Esophagus muscularis mucosa (tissue), 3 donors: Measurements from ENCODE around the gene MYO1E.

Experiments
- POLR2A ChIP-seq: fragments of 450-650 bp; IDR thresholded peaks from one replicate; pipeline ENCODE4 v1.6.1; 2017; ENCODE audit warnings: antibody characterized with exemption, moderate library complexity, mild to moderate bottlenecking, low read depth
- POLR2AphosphoS5 ChIP-seq, 2 donors: sonication (generic); formaldehyde crosslinking; IDR thresholded peaks; one replicate each; pipeline ENCODE4 v1.6.1; 2017; ENCODE audit warnings: antibody characterized with exemption in 2 of 2
- TF ChIP-seq, protein P1 (sequence below), 3 experiments: fragments of 200-600 bp in 2 of 3; fragments of 450-650 bp in 1 of 3; sonication (generic) in 2 of 3; IDR thresholded peaks; one replicate each; pipeline ENCODE4 v1.5.1; 2017 to 2019; ENCODE audit warnings: antibody characterized with exemption in 3 of 3, mild to moderate bottlenecking in 2 of 3, moderate library complexity in 1 of 3

DNA sequence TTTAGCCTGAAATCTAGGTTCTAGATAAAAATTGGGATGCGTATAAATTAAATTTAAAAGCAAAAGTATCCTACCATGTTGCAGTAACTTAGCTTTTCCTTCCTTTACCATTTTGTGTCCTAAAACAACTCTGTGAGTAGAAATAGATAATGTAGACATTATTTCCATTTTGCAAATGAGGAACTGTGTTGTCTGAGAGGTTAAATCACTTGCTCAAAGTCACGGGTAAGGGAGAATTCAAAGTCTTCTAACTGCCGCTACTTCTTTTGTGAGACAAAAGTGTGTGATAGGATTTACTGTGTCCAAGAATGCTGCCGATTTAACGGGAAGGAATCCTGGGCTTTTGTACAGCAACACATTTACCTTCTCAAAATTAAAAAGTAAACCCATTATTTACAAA, 40.7 kb downstream of the MYO1E start:
- TF ChIP-seq POLR2AphosphoS5 (IDR thresholded peaks at IDR 0.05), result no peak
- TF ChIP-seq, protein P1, sequence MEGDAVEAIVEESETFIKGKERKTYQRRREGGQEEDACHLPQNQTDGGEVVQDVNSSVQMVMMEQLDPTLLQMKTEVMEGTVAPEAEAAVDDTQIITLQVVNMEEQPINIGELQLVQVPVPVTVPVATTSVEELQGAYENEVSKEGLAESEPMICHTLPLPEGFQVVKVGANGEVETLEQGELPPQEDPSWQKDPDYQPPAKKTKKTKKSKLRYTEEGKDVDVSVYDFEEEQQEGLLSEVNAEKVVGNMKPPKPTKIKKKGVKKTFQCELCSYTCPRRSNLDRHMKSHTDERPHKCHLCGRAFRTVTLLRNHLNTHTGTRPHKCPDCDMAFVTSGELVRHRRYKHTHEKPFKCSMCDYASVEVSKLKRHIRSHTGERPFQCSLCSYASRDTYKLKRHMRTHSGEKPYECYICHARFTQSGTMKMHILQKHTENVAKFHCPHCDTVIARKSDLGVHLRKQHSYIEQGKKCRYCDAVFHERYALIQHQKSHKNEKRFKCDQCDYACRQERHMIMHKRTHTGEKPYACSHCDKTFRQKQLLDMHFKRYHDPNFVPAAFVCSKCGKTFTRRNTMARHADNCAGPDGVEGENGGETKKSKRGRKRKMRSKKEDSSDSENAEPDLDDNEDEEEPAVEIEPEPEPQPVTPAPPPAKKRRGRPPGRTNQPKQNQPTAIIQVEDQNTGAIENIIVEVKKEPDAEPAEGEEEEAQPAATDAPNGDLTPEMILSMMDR (IDR thresholded peaks at IDR 0.05), result no peak
- no peak for TF ChIP-seq POLR2A
